ENCODE results near the gene TTC8.
"Not testable (repeated sequence)": the region's sequence is repeated elsewhere in the genome, so short reads cannot be mapped to it uniquely, and the experiment has no call there.

The TTC8 gene

GRCh38 chr14:88804035-88804434, 20.4 kb upstream of the TTC8 start:
- FAIRE-seq = no peak
- DNase-seq (ENCODE audit: insufficient read length, low spot score) = no peak
- no peak for TF ChIP-seq CTCF (IDR thresholded peaks at IDR 0.05; ENCODE audit: insufficient read depth, missing control alignments)

GRCh38 chr14:88804477-88804876, 20.0 kb upstream of the TTC8 start:
- no peak for DNase-seq (ENCODE audit: insufficient read length, low spot score)
- no peak for FAIRE-seq
- no peak for TF ChIP-seq CTCF (IDR thresholded peaks at IDR 0.05; ENCODE audit: insufficient read depth, missing control alignments)

- no peak for FAIRE-seq
- DNase-seq (ENCODE audit: insufficient read length, low spot score) = no peak
- TF ChIP-seq CTCF (IDR thresholded peaks at IDR 0.05; ENCODE audit: insufficient read depth, missing control alignments) = no peak
Observed at GRCh38 chr14:88808359-88808758, 16.1 kb upstream of the TTC8 start.

GRCh38 chr14:88815980-88816379, 8.5 kb upstream of the TTC8 start:
- DNase-seq (ENCODE audit: insufficient read length, low spot score) (no peak), FAIRE-seq (no peak)
- no peak for TF ChIP-seq CTCF (IDR thresholded peaks at IDR 0.05; ENCODE audit: insufficient read depth, missing control alignments)

DNA sequence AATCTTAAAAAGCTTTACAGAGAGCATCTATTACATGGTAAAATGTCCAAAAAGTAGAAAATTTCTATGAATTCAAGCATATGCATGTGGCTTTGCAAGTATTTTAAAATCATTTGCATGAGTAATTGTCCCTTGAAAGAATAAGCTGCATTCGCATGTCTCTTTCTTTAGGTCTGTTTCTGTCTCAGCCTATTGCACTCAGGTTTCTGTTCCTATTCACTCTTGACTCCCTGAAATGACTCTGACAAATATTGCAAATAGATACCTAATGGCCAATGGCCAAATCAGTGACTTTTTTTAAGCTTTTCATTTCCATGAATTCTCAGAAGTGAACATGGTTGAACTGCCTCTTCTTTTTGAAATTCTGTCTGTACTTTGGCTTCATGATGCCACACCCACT, 6.4 kb upstream of the TTC8 start:
- no peak for TF ChIP-seq CTCF (IDR thresholded peaks at IDR 0.05; ENCODE audit: insufficient read depth, missing control alignments)
- FAIRE-seq = peak; percentile 32
- DNase-seq (ENCODE audit: insufficient read length, low spot score) = no peak

GRCh38 chr14:88819674-88820073, 4.8 kb upstream of the TTC8 start:
- not testable (repeated sequence) for DNase-seq (ENCODE audit: insufficient read length, low spot score); FAIRE-seq

GRCh38 chr14:88821378-88821777, 3.1 kb upstream of the TTC8 start:
- FAIRE-seq (no peak), DNase-seq (ENCODE audit: insufficient read length, low spot score) (no peak)
- no peak for TF ChIP-seq CTCF (IDR thresholded peaks at IDR 0.05; ENCODE audit: insufficient read depth, missing control alignments)

DNA sequence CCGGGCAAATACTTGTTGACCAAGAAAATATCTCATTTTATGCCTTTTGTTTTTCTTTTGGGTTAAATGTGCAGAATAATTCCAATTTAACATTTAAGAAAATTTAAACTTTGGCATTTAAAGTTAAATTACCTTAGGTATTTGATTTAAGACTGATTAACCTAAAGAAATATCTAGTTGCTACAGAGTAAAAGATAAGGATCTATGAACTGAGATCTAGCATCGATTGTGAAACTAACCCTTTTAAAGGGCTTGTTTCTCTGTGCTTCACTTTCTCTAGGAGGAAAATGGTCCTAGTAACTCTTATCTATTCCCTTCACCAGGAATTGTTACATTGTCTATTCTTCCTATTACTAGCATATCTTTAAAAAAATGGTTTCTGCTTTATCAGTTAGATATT, 2.6 kb upstream of the TTC8 start:
- TF ChIP-seq CTCF (IDR thresholded peaks at IDR 0.05; ENCODE audit: insufficient read depth, missing control alignments) = no peak
- no peak for FAIRE-seq
- no peak for DNase-seq (ENCODE audit: insufficient read length, low spot score)
